Endothelial cell of umbilical vein (primary cell): ENCODE measurements around the gene CFAP46. TPM values are rescaled to one million over a fixed set of nuclear protein-coding genes. Genes with fewer than 3 reads are reported as not detected.
"Not testable (repeated sequence)": the region's sequence is repeated elsewhere in the genome, so short reads cannot be mapped to it uniquely, and the experiment has no call there.

Experiments used
- BruUV-seq: library from RNA; stranded (reverse); fragments of 400-500 nt; replicated peaks from 2 replicates; lab custom pipeline; 2021; lab: Mats Ljungman, UMichigan
- CTCF ChIA-PET: fragments of 300-600, 350-600 bp; sonication (Branson Sonifier 250); formaldehyde crosslinking; loops from one replicate; lab custom pipeline; 2021; ENCODE audit warnings: antibody characterized with exemption, inconsistent platforms; lab: Charles Lee
- POLR2A ChIA-PET: fragments of 300-600, 350-600 bp; sonication (Branson Sonifier 250); formaldehyde crosslinking; loops from one replicate; lab custom pipeline; 2021; ENCODE audit warnings: antibody characterized with exemption, inconsistent platforms; lab: Charles Lee
- DNase-seq: peaks from one replicate; pipeline ENCODE4 v3.0.0-alpha.2; 2011; ENCODE audit warnings: low read depth, low spot score
- FAIRE-seq: peaks from 2 replicates; lab custom pipeline; 2011; peaks lifted over from hg19 to GRCh38; lab: Jason Lieb, UNC
- H2AFZ ChIP-seq: 2 replicates; pipeline ENCODE4 v1.6.0; 2012; ENCODE audit warnings: low read depth, low read length, control low read depth, inconsistent platforms
- H3K27ac ChIP-seq: 2 replicates; pipeline ENCODE4 v1.5.1; 2011; ENCODE audit warnings: low read depth, mild to moderate bottlenecking, control low read depth, low read length, moderate library complexity; ENCODE audit not compliant: insufficient read depth
- H3K27me3 ChIP-seq, 2 experiments: 2 replicates each; pipeline versions ENCODE4 v1.6.0 to v1.6.1; 2011; ENCODE audit warnings: low read length in 2 of 2, mixed read lengths in 1 of 2; ENCODE audit not compliant: control insufficient read depth in 2 of 2, insufficient read depth in 2 of 2
- H3K36me3 ChIP-seq, 2 experiments: 2 replicates in 1 of 2; 3 replicates in 1 of 2; pipeline ENCODE4 v1.5.1; 2011; ENCODE audit warnings: low read length in 2 of 2, mild to moderate bottlenecking in 1 of 2, moderate library complexity in 1 of 2; ENCODE audit not compliant: control insufficient read depth in 2 of 2, insufficient read depth in 2 of 2; ENCODE audit errors: extremely low read depth in 1 of 2
- H3K4me1 ChIP-seq: 3 replicates; pipeline ENCODE4 v1.5.1; 2011; ENCODE audit warnings: mild to moderate bottlenecking, low read length; ENCODE audit not compliant: control insufficient read depth, insufficient read depth; ENCODE audit errors: extremely low read depth
- H3K4me2 ChIP-seq: 2 replicates; pipeline ENCODE4 v1.6.1; 2011; ENCODE audit warnings: low read length, control low read depth, mixed read lengths; ENCODE audit not compliant: insufficient read depth
- H3K4me3 ChIP-seq, 3 experiments: fragments of 200-600 bp in 1 of 3; sonication (generic), shearing (Covaris generic) in 1 of 3; replicated peaks in 1 of 3; 2 replicates each; pipeline ENCODE4 v1.5.1; 2011 to 2016; ENCODE audit warnings: control low read depth in 3 of 3, low read length in 3 of 3, mild to moderate bottlenecking in 2 of 3, inconsistent platforms in 1 of 3, low read depth in 1 of 3, moderate library complexity in 1 of 3; ENCODE audit not compliant: insufficient read depth in 1 of 3
- H3K79me2 ChIP-seq: 2 replicates; pipeline ENCODE4 v1.6.0; 2012; ENCODE audit warnings: low read length, inconsistent platforms; ENCODE audit not compliant: control insufficient read depth, insufficient read depth
- H3K9ac ChIP-seq: replicated peaks from 2 replicates; pipeline ENCODE3; 2011; ENCODE audit warnings: low read length, control low read depth; ENCODE audit not compliant: insufficient read depth; ENCODE audit errors: extremely low read depth
- H3K9me1 ChIP-seq: replicated peaks from 3 replicates; pipeline ENCODE4 v1.6.0; 2011; ENCODE audit warnings: mild to moderate bottlenecking, low read length; ENCODE audit not compliant: control insufficient read depth, insufficient read depth; ENCODE audit errors: extremely low read depth
- H3K9me3 ChIP-seq: replicated peaks from 2 replicates; pipeline ENCODE4 v1.5.1; 2012; ENCODE audit warnings: low read length, inconsistent platforms; ENCODE audit not compliant: control insufficient read depth, insufficient read depth
- H4K20me1 ChIP-seq: replicated peaks from 2 replicates; pipeline ENCODE3; 2011; ENCODE audit warnings: mild to moderate bottlenecking, low read length; ENCODE audit not compliant: control insufficient read depth, insufficient read depth; ENCODE audit errors: extremely low read depth
- EZH2 ChIP-seq: IDR thresholded peaks from 2 replicates; pipeline ENCODE4 v1.6.1; 2012; ENCODE audit warnings: borderline replicate concordance, low read depth, mild to moderate bottlenecking, moderate library complexity, low read length, inconsistent platforms; ENCODE audit not compliant: severe bottlenecking
- dilution Hi-C: fragments of 300-500 bp; cut with MboI; formaldehyde crosslinking; loops from one replicate; pipeline ENCODE4 v1.15.0; 2019; ENCODE audit warnings: low sequenced_read_pairs; ENCODE audit not compliant: extremely low pct_ligation_motif_present
- intact Hi-C: fragments of 100-400 bp; cut with micrococcal nuclease; formaldehyde crosslinking; loops from one replicate; pipeline ENCODE4 v1.10.0; 2022
- polyA plus RNA-seq, 4 experiments: library from polyadenylated mRNA; depleted of rRNA in 3 of 4; stranded (reverse) in 3 of 4; unstranded in 1 of 4; fragments of >200 nt; gene quantifications; 2 replicates each; pipeline versions ENCODE4 v1.2.1 to v1.2.3, GENCODE V29; 2011 to 2012; ENCODE audit warnings: missing spikeins in 1 of 4
- total RNA-seq: library from RNA; stranded (reverse); gene quantifications from 2 replicates; pipeline ENCODE4 v1.2.3, GENCODE V29; 2021

CFAP46 gene
- total and polyA plus RNA-seq, 2 donors (not counting 3 experiments of a cell fraction or from before 2014, with no cell fraction given) = 0.75 to 0.98 TPM

DNA sequence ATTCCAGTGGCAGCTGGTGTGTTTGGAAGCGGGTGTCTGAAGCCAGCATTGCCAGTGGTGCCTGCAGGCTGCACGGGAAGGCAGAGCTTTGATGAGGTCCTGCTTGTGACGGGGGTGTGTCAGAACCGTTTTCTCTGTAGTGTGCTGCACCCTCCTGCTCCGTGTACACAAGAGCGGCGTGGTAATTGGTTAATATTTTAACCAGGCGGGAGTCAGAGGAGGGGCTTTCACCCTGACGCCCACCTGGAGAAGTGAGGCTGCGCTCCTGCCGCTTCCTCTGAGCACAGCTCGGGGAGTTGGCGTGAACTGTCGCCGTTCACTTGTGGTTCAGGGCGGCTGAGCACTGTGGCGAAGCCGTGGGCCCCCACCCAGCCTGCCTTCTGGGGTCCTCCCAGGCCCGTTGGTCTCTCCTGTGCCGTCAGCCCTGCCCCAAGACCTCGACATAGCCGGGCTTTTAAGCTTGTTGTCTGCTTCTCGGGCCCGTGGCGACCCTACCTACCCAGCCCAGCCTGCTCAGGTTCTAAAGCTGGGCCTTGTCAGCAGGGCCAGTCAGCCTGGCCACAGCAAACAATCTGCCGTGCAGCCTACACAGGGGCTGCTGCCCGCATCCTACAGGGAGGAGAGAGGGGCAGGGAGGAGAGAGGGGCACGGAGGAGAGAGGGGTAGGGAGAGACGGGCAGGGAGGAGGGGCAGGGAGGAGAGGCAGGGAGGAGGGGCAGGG is 168.0 kb downstream of the CFAP46 start:
- BruUV-seq = no TSS peak
- FAIRE-seq (no peak), DNase-seq (no peak)
- H2AFZ ChIP-seq = no peak overlapping the region
- H3K9me3 ChIP-seq = no peaks in the 10 kb centered on the region
- H3K9ac ChIP-seq = no peak overlapping the region
- CTCF ChIA-PET = no interaction called here
- POLR2A ChIA-PET = no interaction called here
- H3K27me3 ChIP-seq = no peaks in the 10 kb centered on the region
- dilution Hi-C loops (no loop called here), intact Hi-C loops (no loop called here)
- H3K36me3 ChIP-seq = no peaks in the 10 kb centered on the region
- TF ChIP-seq EZH2 = no peak
- H4K20me1 ChIP-seq = no peaks in the 10 kb centered on the region
- H3K4me3 ChIP-seq = no peak overlapping the region
- H3K9me1 ChIP-seq = no peaks in the 10 kb centered on the region
- no peak overlapping the region for H3K27ac ChIP-seq
- H3K4me1 ChIP-seq = no peaks in the 10 kb centered on the region
- no peak overlapping the region for H3K4me2 ChIP-seq
- H3K79me2 ChIP-seq = no peaks in the 10 kb centered on the region

DNA sequence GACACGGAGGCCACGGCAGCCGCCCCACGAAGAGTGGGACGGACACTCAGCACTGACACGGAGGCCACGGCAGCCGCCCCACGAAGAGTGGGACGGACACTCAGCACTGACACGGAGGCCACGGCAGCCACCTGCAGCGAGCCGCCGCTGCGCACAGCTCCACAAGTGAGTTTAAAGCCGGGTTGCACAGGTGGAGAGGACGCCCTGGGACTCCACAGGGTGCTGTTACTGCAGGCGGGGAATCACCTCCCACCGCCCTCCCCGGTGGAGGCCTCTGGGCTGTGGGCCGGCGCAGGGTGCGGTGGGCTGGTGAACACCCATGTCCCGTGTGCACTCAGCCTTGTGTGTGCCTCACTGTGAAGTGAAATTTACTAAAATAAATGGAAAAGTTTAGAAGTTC is 169.6 kb downstream of the CFAP46 start:
- H3K27ac ChIP-seq, POLR2A ChIA-PET, H3K4me2 ChIP-seq, H3K4me1 ChIP-seq, intact Hi-C loops, CTCF ChIA-PET, H3K9me1 ChIP-seq, H2AFZ ChIP-seq, H3K4me3 ChIP-seq, H3K9me3 ChIP-seq, FAIRE-seq, H3K79me2 ChIP-seq, H3K9ac ChIP-seq, H4K20me1 ChIP-seq, DNase-seq, H3K36me3 ChIP-seq, H3K27me3 ChIP-seq, BruUV-seq, dilution Hi-C loops: not testable (repeated sequence)
